Measurements from ENCODE around the gene EHBP1L1.

GRCh38 chr11:65560555-65561418 is 15.1 kb upstream of the EHBP1L1 start:
- TF ChIP-seq CHD4 (IDR thresholded peaks at IDR 0.05; ENCODE audit: borderline replicate concordance) (no peak), CTCF (IDR thresholded peaks at IDR 0.05) (no peak), RAD21 (conservative IDR thresholded peaks at IDR 0.05 in 1 of 2, IDR thresholded peaks at IDR 0.05 in 1 of 2) (no peak), HMGXB4 (CRISPR knock-in tag; IDR thresholded peaks at IDR 0.05; ENCODE audit: borderline replicate concordance) (no peak), CHD2 (IDR thresholded peaks at IDR 0.05; ENCODE audit: low read length, partially characterized antibody) (no peak), HEYL (CRISPR knock-in tag; IDR thresholded peaks at IDR 0.05) (no peak), POLR2A (IDR thresholded peaks at IDR 0.05; ENCODE audit: low read length) (peak; percentile 45; the same call in 1 of the 2 replicates), CEBPB (IDR thresholded peaks at IDR 0.05) (no peak), EHMT2 (IDR thresholded peaks at IDR 0.05; ENCODE audit: low read depth) (no peak), NR3C1 (IDR thresholded peaks at IDR 0.05) (no peak), MAFK (IDR thresholded peaks at IDR 0.05; ENCODE audit: partially characterized antibody) (no peak), EP300 (IDR thresholded peaks at IDR 0.05) (no peak), PHF8 (IDR thresholded peaks at IDR 0.05; ENCODE audit: borderline replicate concordance, low read depth) (no peak)

Measured in A549 (cell line).